Adipocyte (in vitro differentiated cells): Measurements from ENCODE around the gene SKA3.
"Not testable (repeated sequence)": the region's sequence is repeated elsewhere in the genome, so short reads cannot be mapped to it uniquely, and the experiment has no call there.

ENCODE experiments used
- DNase-seq: peaks from one replicate; pipeline ENCODE4 v3.0.0-alpha.2; 2015; ENCODE audit warnings: low read depth
- H3K27me3 ChIP-seq: replicated peaks from 2 replicates; pipeline ENCODE4 v1.7.0; 2013; ENCODE audit warnings: mild to moderate bottlenecking, low read length, moderate library complexity; ENCODE audit not compliant: control insufficient read depth, insufficient read depth
- H3K36me3 ChIP-seq: 2 replicates; pipeline ENCODE4 v1.7.0; 2013; ENCODE audit warnings: low read length, mild to moderate bottlenecking, moderate library complexity; ENCODE audit not compliant: control insufficient read depth, insufficient read depth, severe bottlenecking
- H3K4me1 ChIP-seq: 2 replicates; pipeline ENCODE4 v1.7.0; 2013; ENCODE audit warnings: mild to moderate bottlenecking, low read length, moderate library complexity; ENCODE audit not compliant: control insufficient read depth, insufficient read depth
- H3K4me3 ChIP-seq: 2 replicates; pipeline ENCODE4 v1.7.0; 2013; ENCODE audit warnings: mild to moderate bottlenecking, low read length, moderate library complexity
- H3K9ac ChIP-seq: 2 replicates; pipeline ENCODE4 v1.7.0; 2013; ENCODE audit warnings: mild to moderate bottlenecking, low read length, moderate library complexity
- H3K9me3 ChIP-seq: 2 replicates; pipeline ENCODE4 v1.7.0; 2013; ENCODE audit warnings: mild to moderate bottlenecking, low read length, moderate library complexity; ENCODE audit not compliant: control insufficient read depth

SKA3 gene

GRCh38 chr13:21165606-21166005, 10.7 kb downstream of the SKA3 start:
- H3K27me3 ChIP-seq, H3K36me3 ChIP-seq, DNase-seq, H3K9ac ChIP-seq, H3K9me3 ChIP-seq, H3K4me3 ChIP-seq: not testable (repeated sequence)
- H3K4me1 ChIP-seq, result peaks cover 16% of the 10 kb centered on the region

- DNase-seq, result no peak
- no peaks in the 10 kb centered on the region for H3K36me3 ChIP-seq
- no peaks in the 10 kb centered on the region for H3K27me3 ChIP-seq
- no peaks in the 10 kb centered on the region for H3K9me3 ChIP-seq
- H3K9ac ChIP-seq, result no peak overlapping the region
- no peak overlapping the region for H3K4me3 ChIP-seq
- peaks cover 6% of the 10 kb centered on the region for H3K4me1 ChIP-seq
These were observed 11.7 kb downstream of the SKA3 start for GRCh38 chr13:21164631-21165030.

- no peaks in the 10 kb centered on the region for H3K27me3 ChIP-seq
- H3K9me3 ChIP-seq, result no peaks in the 10 kb centered on the region
- H3K9ac ChIP-seq, result no peak overlapping the region
- no peak overlapping the region for H3K4me3 ChIP-seq
- peaks cover 10% of the 10 kb centered on the region for H3K36me3 ChIP-seq
- DNase-seq, result no peak
- peaks cover 7% of the 10 kb centered on the region for H3K4me1 ChIP-seq
These were observed 24.0 kb downstream of the SKA3 start for GRCh38 chr13:21152251-21152899.

DNA sequence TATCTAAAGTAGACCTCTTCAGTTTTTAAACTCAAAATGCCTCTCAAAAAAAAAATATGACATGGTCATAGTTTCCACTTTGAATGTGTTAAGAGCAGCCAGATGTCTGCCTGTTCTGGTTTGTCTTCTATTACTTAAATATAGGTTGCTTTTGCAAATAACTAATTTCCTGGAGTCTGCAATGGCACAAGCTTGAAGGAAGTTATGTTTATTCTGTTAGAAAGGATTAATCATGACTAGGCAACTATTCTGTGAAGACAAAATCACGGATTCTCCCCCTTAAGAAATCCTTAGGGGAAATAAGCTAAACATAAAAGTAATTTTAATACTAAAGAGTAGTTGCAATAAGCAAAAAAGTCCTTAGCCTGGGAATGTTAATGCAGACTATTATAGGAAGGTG, 26.3 kb downstream of the SKA3 start:
- Histone ChIP-seq H3K4me1 (peaks cover 7% of the 10 kb centered on the region), H3K9ac (no peak overlapping the region), H3K27me3 (no peaks in the 10 kb centered on the region), H3K36me3 (peaks cover 25% of the 10 kb centered on the region), H3K4me3 (no peak overlapping the region), H3K9me3 (no peaks in the 10 kb centered on the region)
- DNase-seq, result peak; percentile 8

- no peak overlapping the region for H3K9ac ChIP-seq
- H3K27me3 ChIP-seq, result no peaks in the 10 kb centered on the region
- H3K9me3 ChIP-seq, result no peaks in the 10 kb centered on the region
- DNase-seq, result no peak
- H3K4me1 ChIP-seq, result peaks cover 7% of the 10 kb centered on the region
- peaks cover 28% of the 10 kb centered on the region for H3K36me3 ChIP-seq
- no peak overlapping the region for H3K4me3 ChIP-seq
These were observed 26.8 kb downstream of the SKA3 start for GRCh38 chr13:21149568-21149967.

- H3K36me3 ChIP-seq, result peaks cover 28% of the 10 kb centered on the region
- H3K4me3 ChIP-seq, result no peak overlapping the region
- H3K27me3 ChIP-seq, result no peaks in the 10 kb centered on the region
- no peaks in the 10 kb centered on the region for H3K9me3 ChIP-seq
- DNase-seq, result no peak
- peaks cover 7% of the 10 kb centered on the region for H3K4me1 ChIP-seq
- no peak overlapping the region for H3K9ac ChIP-seq
These were observed 27.6 kb downstream of the SKA3 start for GRCh38 chr13:21148557-21149258.

DNA sequence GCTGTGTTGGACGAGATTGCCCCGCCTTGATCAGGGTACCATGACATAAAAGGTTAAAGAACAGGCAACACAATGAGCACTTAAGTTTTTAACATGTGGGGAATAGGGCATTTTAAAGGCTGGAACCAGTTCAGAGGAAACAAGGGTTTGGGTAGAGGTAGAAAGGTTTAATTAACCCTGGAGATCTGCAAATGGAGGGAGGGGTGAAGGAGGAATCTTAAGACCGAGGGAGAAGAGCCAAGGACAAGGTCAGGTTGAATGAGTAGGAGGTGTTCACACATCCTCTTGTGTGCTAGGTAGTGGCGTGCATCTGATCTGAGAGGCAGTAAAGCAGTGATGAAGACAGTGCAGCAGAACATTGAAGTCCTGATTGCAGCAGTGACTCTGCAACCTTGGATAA, 28.5 kb downstream of the SKA3 start:
- no peak for DNase-seq
- H3K4me3 ChIP-seq, result no peak overlapping the region
- H3K4me1 ChIP-seq, result peaks cover 11% of the 10 kb centered on the region
- H3K9me3 ChIP-seq, result no peaks in the 10 kb centered on the region
- H3K27me3 ChIP-seq, result no peaks in the 10 kb centered on the region
- H3K9ac ChIP-seq, result no peak overlapping the region
- peaks cover 36% of the 10 kb centered on the region for H3K36me3 ChIP-seq

DNA sequence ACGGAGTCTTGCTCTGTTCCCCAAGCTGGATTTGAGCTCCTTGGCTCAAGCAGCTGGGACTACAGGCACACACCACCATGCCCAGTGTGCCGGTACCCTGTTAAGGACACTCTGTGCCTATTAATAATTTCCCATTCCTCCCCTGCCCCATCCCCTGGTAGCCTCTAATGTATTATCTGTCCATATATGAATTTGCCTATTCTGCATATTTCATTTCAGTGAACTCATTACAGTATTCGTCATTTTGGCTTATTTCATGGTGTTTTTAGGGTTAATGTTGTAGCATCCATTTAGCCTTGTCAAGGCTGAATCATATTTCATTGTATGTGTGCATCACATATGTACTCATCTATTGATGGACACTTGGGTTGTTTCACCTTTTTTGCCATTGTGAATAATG, 33.6 kb downstream of the SKA3 start:
- peaks cover 34% of the 10 kb centered on the region for H3K36me3 ChIP-seq
- no peaks in the 10 kb centered on the region for H3K27me3 ChIP-seq
- no peak overlapping the region for H3K9ac ChIP-seq
- H3K9me3 ChIP-seq, result no peaks in the 10 kb centered on the region
- peaks cover 24% of the 10 kb centered on the region for H3K4me1 ChIP-seq
- H3K4me3 ChIP-seq, result peak overlapping the region; percentile 42
- DNase-seq, result no peak

DNA sequence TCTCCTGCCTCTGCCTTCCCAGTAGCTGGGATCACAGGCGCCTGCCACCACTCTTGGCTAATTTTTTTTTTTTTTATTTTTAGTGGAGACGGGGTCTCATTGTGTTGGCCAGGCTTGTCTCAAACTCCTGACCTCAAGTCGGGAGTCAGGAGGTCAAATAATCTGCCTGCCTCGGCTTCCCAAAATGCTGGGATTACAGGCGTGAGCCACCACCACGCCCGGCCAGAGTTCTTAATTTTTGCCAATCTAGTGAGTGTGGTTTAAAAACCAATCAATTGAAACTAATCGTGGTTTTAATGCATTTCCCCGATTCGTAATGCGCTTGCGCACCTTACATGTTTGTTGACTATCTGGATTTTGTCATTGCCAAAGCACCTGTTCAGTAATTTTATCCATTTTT, 37.0 kb downstream of the SKA3 start:
- Histone ChIP-seq H3K36me3 (peaks cover 13% of the 10 kb centered on the region), H3K4me3 (peak overlapping the region; percentile 99), H3K27me3 (no peaks in the 10 kb centered on the region), H3K9ac (peak overlapping the region; percentile 99), H3K9me3 (no peaks in the 10 kb centered on the region), H3K4me1 (peaks cover 24% of the 10 kb centered on the region)
- DNase-seq, result no peak

DNA sequence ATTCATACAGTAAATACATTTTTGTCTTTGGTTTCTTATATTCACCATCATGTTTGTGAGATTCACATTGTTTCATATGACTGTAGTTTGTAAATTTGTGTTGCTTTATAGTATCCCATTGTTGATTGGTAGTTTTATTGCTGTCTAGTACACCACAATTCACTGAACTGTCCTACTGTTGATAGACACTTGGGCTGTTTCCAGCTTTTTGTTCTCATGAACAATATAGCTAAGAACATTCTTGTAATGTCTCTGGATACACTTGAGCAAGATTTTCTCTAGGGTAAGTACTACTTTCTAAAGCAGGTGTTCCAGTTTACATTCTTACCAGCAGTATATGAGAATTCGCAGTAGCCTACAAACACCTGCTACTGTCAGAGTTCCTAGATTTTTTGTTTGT, 37.8 kb downstream of the SKA3 start:
- H3K4me1 ChIP-seq, result peaks cover 30% of the 10 kb centered on the region
- H3K9ac ChIP-seq, result no peak overlapping the region
- no peak overlapping the region for H3K4me3 ChIP-seq
- H3K9me3 ChIP-seq, result no peaks in the 10 kb centered on the region
- DNase-seq, result no peak
- peaks cover 11% of the 10 kb centered on the region for H3K36me3 ChIP-seq
- no peaks in the 10 kb centered on the region for H3K27me3 ChIP-seq

GRCh38 chr13:21137696-21138095, 38.7 kb downstream of the SKA3 start:
- Histone ChIP-seq H3K9me3 (no peaks in the 10 kb centered on the region), H3K27me3 (no peaks in the 10 kb centered on the region), H3K9ac (no peak overlapping the region), H3K4me1 (peaks cover 29% of the 10 kb centered on the region), H3K36me3 (peaks cover 3% of the 10 kb centered on the region), H3K4me3 (no peak overlapping the region)
- DNase-seq, result peak; percentile 7
